Trophoblast cell (in vitro differentiated cells and primary cell): Measurements from ENCODE around the gene ZBTB40.

Experiments
- DNase-seq, 2 donors: peaks; one replicate each; pipeline ENCODE4 v3.0.0-alpha.2; 2016
- H2AFZ ChIP-seq: 2 replicates; pipeline ENCODE4 v1.6.1; 2013; ENCODE audit warnings: low read length, moderate library complexity, mild to moderate bottlenecking; ENCODE audit not compliant: insufficient read depth, poor library complexity
- H2AK5ac ChIP-seq: 2 replicates; pipeline ENCODE4 v1.6.1; 2013; ENCODE audit warnings: mild to moderate bottlenecking, low read length
- H2BK120ac ChIP-seq: 2 replicates; pipeline ENCODE4 v1.6.1; 2013; ENCODE audit warnings: low read length, mild to moderate bottlenecking, moderate library complexity; ENCODE audit not compliant: insufficient read depth, poor library complexity
- H2BK12ac ChIP-seq: 2 replicates; pipeline ENCODE4 v1.6.1; 2013; ENCODE audit warnings: mild to moderate bottlenecking, low read length, moderate library complexity
- H2BK5ac ChIP-seq: 2 replicates; pipeline ENCODE4 v1.6.1; 2013; ENCODE audit warnings: low read length, low read depth, moderate library complexity, mild to moderate bottlenecking; ENCODE audit not compliant: poor library complexity
- H3K14ac ChIP-seq: 2 replicates; pipeline ENCODE4 v1.6.1; 2013; ENCODE audit warnings: mild to moderate bottlenecking, low read length
- H3K18ac ChIP-seq: 2 replicates; pipeline ENCODE4 v1.6.1; 2013; ENCODE audit warnings: mild to moderate bottlenecking, low read length
- H3K23ac ChIP-seq: 2 replicates; pipeline ENCODE4 v1.6.1; 2013; ENCODE audit warnings: low read length
- H3K27ac ChIP-seq: 2 replicates; pipeline ENCODE4 v1.5.1; 2013; ENCODE audit warnings: low read depth, mild to moderate bottlenecking, inconsistent platforms, low read length, moderate library complexity
- H3K27me3 ChIP-seq: 2 replicates; pipeline ENCODE4 v1.6.1; 2013; ENCODE audit warnings: inconsistent platforms, mild to moderate bottlenecking, low read length, moderate library complexity; ENCODE audit not compliant: insufficient read depth
- H3K36me3 ChIP-seq, 2 experiments: 1 replicate in 1 of 2; 2 replicates in 1 of 2; pipeline ENCODE4 v1.6.1; 2013; ENCODE audit warnings: low read length in 2 of 2, mild to moderate bottlenecking in 2 of 2, moderate library complexity in 1 of 2; ENCODE audit not compliant: insufficient read depth in 2 of 2, control insufficient read depth in 1 of 2
- H3K4ac ChIP-seq: 2 replicates; pipeline ENCODE4 v1.6.1; 2013; ENCODE audit warnings: low read depth, mild to moderate bottlenecking, low read length, moderate library complexity
- H3K4me1 ChIP-seq, 2 experiments: 1 replicate in 1 of 2; 2 replicates in 1 of 2; pipeline ENCODE4 v1.6.1; 2013; ENCODE audit warnings: low read length in 2 of 2, mild to moderate bottlenecking in 2 of 2, moderate library complexity in 1 of 2; ENCODE audit not compliant: insufficient read depth in 2 of 2, control insufficient read depth in 1 of 2
- H3K4me2 ChIP-seq: 2 replicates; pipeline ENCODE4 v1.6.1; 2013; ENCODE audit warnings: inconsistent platforms, mild to moderate bottlenecking, low read length, moderate library complexity
- H3K4me3 ChIP-seq: 2 replicates; pipeline ENCODE4 v1.5.1; 2013; ENCODE audit warnings: mild to moderate bottlenecking, low read depth, low read length, inconsistent platforms
- H3K79me1 ChIP-seq: one replicate; pipeline ENCODE4 v1.6.1; 2013; ENCODE audit warnings: low read length
- H3K79me2 ChIP-seq: 2 replicates; pipeline ENCODE4 v1.6.1; 2013; ENCODE audit warnings: low read length, mild to moderate bottlenecking; ENCODE audit not compliant: control insufficient read depth, insufficient read depth, poor library complexity
- H3K9ac ChIP-seq: 2 replicates; pipeline ENCODE4 v1.6.1; 2013; ENCODE audit warnings: mild to moderate bottlenecking, low read length
- H3K9me3 ChIP-seq: 2 replicates; pipeline ENCODE4 v1.6.1; 2013; ENCODE audit warnings: low read depth, mild to moderate bottlenecking, control low read depth, inconsistent platforms, low read length; ENCODE audit not compliant: insufficient read depth
- H4K12ac ChIP-seq: 2 replicates; pipeline ENCODE4 v1.6.1; 2013; ENCODE audit warnings: low read depth, mild to moderate bottlenecking, low read length, moderate library complexity
- H4K8ac ChIP-seq: 2 replicates; pipeline ENCODE4 v1.6.1; 2013; ENCODE audit warnings: low read depth, mild to moderate bottlenecking, low read length, moderate library complexity
- H4K91ac ChIP-seq: one replicate; pipeline ENCODE4 v1.6.1; 2013; ENCODE audit warnings: low read depth, mild to moderate bottlenecking, low read length, moderate library complexity
- WGBS: extraction: QIAGEN DNeasy Blood & Tissue Kit; methylation state at CpG from one replicate; pipeline ENCODE4 v1.1.7; 2013; ENCODE audit warnings: missing lambda C conversion rate; ENCODE audit not compliant: insufficient read length, insufficient coverage; ENCODE audit errors: extremely low coverage; 5-methylcytosine and 5-hydroxymethylcytosine counted together

Gene ZBTB40

GRCh38 chr1:22555371-22555656 lies 103.7 kb downstream of the ZBTB40 start:
- H3K9me3 ChIP-seq = peaks cover 3% of the 10 kb centered on the region
- H3K4me2 ChIP-seq = no peak overlapping the region
- peaks cover 2% of the 10 kb centered on the region for H3K27me3 ChIP-seq
- H3K79me1 ChIP-seq = no peaks in the 10 kb centered on the region
- H3K36me3 ChIP-seq = no peaks in the 10 kb centered on the region
- no peak overlapping the region for H2AK5ac ChIP-seq
- H3K9ac ChIP-seq = no peak overlapping the region
- H3K4me3 ChIP-seq = no peak overlapping the region
- no peak overlapping the region for H3K14ac ChIP-seq
- no peak overlapping the region for H2BK12ac ChIP-seq
- H3K79me2 ChIP-seq = no peaks in the 10 kb centered on the region
- H4K12ac ChIP-seq = no peak overlapping the region
- H3K23ac ChIP-seq = no peak overlapping the region
- no peak overlapping the region for H4K91ac ChIP-seq
- no peak overlapping the region for H4K8ac ChIP-seq
- no CpG with 5 or more reads among the region's 3 CpGs for WGBS
- no peak overlapping the region for H2AFZ ChIP-seq
- no peak overlapping the region for H2BK120ac ChIP-seq
- DNase-seq = no peak
- no peaks in the 10 kb centered on the region for H3K4me1 ChIP-seq
- no peak overlapping the region for H3K18ac ChIP-seq
- H2BK5ac ChIP-seq = no peak overlapping the region
- no peak overlapping the region for H3K27ac ChIP-seq
- no peak overlapping the region for H3K4ac ChIP-seq

- no peak for DNase-seq
- H3K27me3 ChIP-seq = peaks cover 10% of the 10 kb centered on the region
- peaks cover 3% of the 10 kb centered on the region for H3K9me3 ChIP-seq
- H2AFZ ChIP-seq = no peak overlapping the region
- no peaks in the 10 kb centered on the region for H3K36me3 ChIP-seq
- WGBS = no CpG with 5 or more reads among the region's 13 CpGs
- no peaks in the 10 kb centered on the region for H3K79me1 ChIP-seq
- no peak overlapping the region for H2BK120ac ChIP-seq
- no peak overlapping the region for H3K23ac ChIP-seq
- H3K4me1 ChIP-seq = no peaks in the 10 kb centered on the region
- no peak overlapping the region for H3K14ac ChIP-seq
- no peak overlapping the region for H2BK5ac ChIP-seq
- no peak overlapping the region for H3K18ac ChIP-seq
- no peak overlapping the region for H3K4me3 ChIP-seq
- no peak overlapping the region for H2BK12ac ChIP-seq
- H3K4me2 ChIP-seq = no peak overlapping the region
- H3K9ac ChIP-seq = no peak overlapping the region
- H4K8ac ChIP-seq = no peak overlapping the region
- H3K27ac ChIP-seq = no peak overlapping the region
- no peak overlapping the region for H4K12ac ChIP-seq
- no peaks in the 10 kb centered on the region for H3K79me2 ChIP-seq
- H2AK5ac ChIP-seq = no peak overlapping the region
- H4K91ac ChIP-seq = no peak overlapping the region
- no peak overlapping the region for H3K4ac ChIP-seq
Observed at GRCh38 chr1:22556391-22557104, 104.9 kb downstream of the ZBTB40 start.

DNA sequence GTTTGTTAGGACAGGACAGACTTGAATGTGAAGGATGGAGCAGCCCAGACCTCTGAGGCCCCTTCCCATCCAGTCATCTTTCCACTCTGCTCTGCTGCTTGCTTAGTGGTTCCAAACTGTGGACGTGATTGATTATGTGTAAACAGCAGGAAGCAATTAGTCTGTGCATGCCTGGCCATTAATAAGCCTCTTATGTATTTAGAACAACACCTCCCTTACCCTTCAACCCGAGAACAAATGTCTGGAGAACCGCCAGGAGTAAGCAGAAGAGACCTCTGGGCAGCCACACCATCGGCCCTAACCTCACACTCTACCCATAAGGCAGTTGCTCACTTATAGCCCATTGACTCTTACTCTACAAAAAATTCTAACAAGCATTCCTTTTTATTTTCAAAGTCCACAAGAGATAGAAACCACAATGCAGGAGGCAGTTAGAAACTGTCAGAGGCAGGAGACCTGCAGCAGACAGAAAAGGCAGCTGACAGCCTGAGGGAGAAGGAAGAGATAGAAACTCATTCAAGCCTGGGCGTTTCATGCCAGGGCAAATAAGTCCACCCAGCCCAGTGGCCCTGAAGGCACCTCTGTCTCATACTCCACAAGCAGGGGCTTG lies 105.8 kb downstream of the ZBTB40 start:
- no peak for DNase-seq
- no peak overlapping the region for H3K18ac ChIP-seq
- H3K27ac ChIP-seq = no peak overlapping the region
- H4K91ac ChIP-seq = no peak overlapping the region
- no peak overlapping the region for H2AFZ ChIP-seq
- peaks cover 18% of the 10 kb centered on the region for H3K27me3 ChIP-seq
- H4K8ac ChIP-seq = no peak overlapping the region
- no peak overlapping the region for H3K4me3 ChIP-seq
- no peak overlapping the region for H3K4ac ChIP-seq
- no CpG with 5 or more reads among the region's 5 CpGs for WGBS
- no peaks in the 10 kb centered on the region for H3K4me1 ChIP-seq
- no peaks in the 10 kb centered on the region for H3K79me2 ChIP-seq
- no peak overlapping the region for H3K23ac ChIP-seq
- no peak overlapping the region for H3K9ac ChIP-seq
- no peak overlapping the region for H2AK5ac ChIP-seq
- no peak overlapping the region for H2BK5ac ChIP-seq
- H4K12ac ChIP-seq = no peak overlapping the region
- no peaks in the 10 kb centered on the region for H3K79me1 ChIP-seq
- no peaks in the 10 kb centered on the region for H3K36me3 ChIP-seq
- no peak overlapping the region for H2BK120ac ChIP-seq
- no peak overlapping the region for H2BK12ac ChIP-seq
- H3K9me3 ChIP-seq = peaks cover 7% of the 10 kb centered on the region
- no peak overlapping the region for H3K14ac ChIP-seq
- H3K4me2 ChIP-seq = no peak overlapping the region

DNA sequence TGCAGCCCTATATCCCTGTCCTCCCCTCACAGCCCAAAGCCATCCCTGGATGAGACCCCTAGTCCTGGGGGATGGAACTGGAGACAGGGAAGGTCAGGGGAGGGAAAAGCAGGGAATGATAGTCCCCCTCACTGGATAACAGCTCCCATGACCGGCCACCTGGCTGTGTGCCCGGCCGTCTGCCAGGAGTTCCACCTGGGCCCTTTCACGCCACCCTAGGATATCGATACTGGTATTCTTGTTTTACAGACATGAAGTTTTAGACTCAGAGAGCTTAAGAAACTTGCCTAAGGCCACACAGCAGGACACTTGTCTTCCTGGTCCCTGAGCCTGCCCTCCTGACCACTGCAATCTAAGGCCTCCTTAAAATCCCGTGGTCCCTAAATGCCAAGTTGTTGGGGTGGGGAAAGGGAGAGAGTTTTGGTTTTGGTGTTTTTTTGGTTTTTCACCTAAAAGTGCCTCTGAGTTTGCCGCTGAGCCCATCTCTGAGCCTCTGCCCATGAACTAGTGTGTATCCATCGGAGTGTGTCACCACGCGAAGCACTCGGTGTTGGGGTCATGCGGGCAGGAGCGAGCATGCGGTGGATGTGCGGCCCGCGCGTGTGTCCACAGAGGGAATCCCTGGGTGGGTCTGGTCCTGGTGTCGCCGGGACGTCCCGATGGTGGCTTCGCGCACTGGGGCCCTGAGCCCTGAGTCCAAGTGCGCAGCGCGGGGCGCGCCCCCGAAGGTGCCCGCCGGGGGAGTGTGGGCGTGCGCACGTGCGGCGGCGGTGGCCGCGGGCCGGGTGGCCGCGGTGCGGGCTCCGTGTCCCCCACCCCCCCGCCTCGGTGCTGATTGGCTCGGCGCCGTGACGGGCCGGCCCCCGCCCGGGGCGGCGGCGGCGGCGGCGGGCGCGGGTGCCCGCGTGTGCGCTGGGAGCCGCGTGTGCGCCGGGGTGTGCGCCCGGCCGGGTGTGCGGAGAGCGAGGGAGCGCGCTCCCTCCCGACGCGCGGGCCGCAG lies 111.2 kb downstream of the ZBTB40 start, which contains the start of gene EPHA8:
TSS of gene EPHA8 (plus strand) at position 906 of the 1,000 bp plus-strand sequence. CDS start 147 bp downstream, outside the sequence.
- no peak within 1 kb of the TSS for H2AK5ac ChIP-seq
- peak in 1 of 2 donors; percentile 19 for DNase-seq
- no peak within 1 kb of the TSS for H3K23ac ChIP-seq
- no CpG with 5 or more reads among the region's 81 CpGs for WGBS
- no peak within 1 kb of the TSS for H3K14ac ChIP-seq
- no peak within 1 kb of the TSS for H2BK120ac ChIP-seq
- H4K12ac ChIP-seq = no peak within 1 kb of the TSS
- no peak within 1 kb of the TSS for H3K4me3 ChIP-seq
- H4K8ac ChIP-seq = no peak within 1 kb of the TSS
- no peak within 1 kb of the TSS for H4K91ac ChIP-seq
- H3K4ac ChIP-seq = no peak within 1 kb of the TSS
- H3K27me3 ChIP-seq = peaks cover 37% of the 10 kb centered on the region
- H3K9ac ChIP-seq = no peak within 1 kb of the TSS
- H2BK5ac ChIP-seq = no peak within 1 kb of the TSS
- H3K36me3 ChIP-seq = no peaks in the 10 kb centered on the region
- H3K9me3 ChIP-seq = peaks cover 10% of the 10 kb centered on the region
- H3K18ac ChIP-seq = no peak within 1 kb of the TSS
- H3K4me2 ChIP-seq = peak within 1 kb of the TSS; percentile 63
- H3K79me2 ChIP-seq = no peaks in the 10 kb centered on the region
- H3K4me1 ChIP-seq = no peaks in the 10 kb centered on the region
- H2AFZ ChIP-seq = no peak within 1 kb of the TSS
- no peak within 1 kb of the TSS for H3K27ac ChIP-seq
- no peaks in the 10 kb centered on the region for H3K79me1 ChIP-seq
- H2BK12ac ChIP-seq = no peak within 1 kb of the TSS
